CD1c-positive myeloid dendritic cell (primary cell): Measurements from ENCODE around the gene FHAD1.

ENCODE experiments used
- DNase-seq: peaks from one replicate; pipeline ENCODE4 v3.0.0-alpha.2; 2016; ENCODE audit errors: extremely low spot score

Gene FHAD1

DNA sequence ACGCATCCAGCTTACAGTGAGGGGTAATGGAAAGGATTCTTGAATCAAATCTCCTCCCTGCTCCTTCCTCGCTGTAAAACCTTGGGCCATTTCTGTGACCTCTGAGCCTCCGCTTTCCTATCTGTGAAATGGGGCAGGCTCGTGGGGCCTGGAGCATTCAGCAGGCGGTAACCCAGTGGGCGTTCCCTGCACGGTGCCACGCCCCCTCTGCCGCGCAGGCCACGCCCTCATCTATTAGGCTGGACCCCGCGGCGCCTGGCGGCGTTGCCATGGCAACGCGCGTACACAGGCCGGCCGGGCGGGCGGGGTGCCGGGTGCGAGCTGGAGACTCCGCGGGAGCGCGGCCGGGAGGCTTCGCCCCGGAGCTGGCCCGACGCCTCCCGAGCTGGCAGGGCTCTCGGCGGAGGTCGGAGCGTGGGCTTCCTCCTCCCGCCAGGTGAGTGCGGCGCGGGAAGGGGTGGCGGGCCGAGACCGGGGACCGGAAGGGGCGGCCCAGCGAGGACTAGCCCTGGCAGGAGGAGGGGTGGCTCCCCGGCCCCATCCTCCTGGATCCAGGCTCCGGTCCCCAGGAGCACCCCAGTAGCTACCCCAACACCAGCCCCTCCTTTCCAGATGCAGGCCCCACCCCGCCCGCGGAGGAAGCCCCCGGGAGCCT is at the start of gene FHAD1:
FHAD1 (plus strand) TSS at position 264 of the 655 bp plus-strand sequence. CDS start 4,562 bp downstream, outside the sequence.
- DNase-seq, result no peak

DNA sequence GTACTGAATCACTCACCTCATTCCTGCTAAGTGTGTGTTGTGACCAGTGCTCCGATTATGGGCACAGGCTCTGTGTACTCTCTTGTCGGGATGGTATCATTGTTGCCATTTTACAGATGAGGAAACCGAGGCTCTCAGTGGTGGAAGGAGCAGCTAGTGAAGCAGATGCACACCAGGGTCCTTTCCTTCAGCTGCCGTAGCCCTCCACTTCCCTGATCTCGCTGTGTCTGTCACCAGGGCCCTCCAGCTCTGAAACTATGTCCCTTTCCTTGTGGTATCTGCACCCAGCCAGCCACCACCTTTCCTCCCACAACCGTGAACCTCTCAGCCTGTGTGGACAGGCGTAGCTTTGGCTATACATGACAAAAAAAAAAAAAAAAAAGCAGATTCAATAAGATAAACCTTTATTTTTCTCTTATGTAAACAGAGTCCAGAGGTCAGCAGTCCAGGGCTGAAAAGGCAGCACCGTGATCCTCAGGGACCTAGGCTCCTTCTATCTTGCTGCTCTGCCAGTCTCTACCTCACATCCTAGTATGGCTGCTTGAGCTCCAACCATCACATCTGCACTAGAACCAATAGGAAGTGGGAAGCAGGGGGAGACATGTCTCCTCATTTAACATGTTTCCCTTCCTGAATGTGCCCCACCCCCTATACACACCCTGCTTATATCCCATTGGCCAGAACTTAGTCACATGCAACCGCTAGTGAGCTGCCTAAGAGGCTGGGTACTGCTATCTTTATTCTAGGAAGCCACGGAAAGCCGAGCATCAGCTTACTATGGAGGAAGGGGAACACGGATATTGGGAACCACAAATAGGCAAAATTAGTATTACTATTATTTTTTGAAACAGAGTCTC is 49.2 kb upstream of the FHAD1 start:
- DNase-seq, result no peak

GRCh38 chr1:15198684-15199083 is 48.3 kb upstream of the FHAD1 start:
- no peak for DNase-seq

DNA sequence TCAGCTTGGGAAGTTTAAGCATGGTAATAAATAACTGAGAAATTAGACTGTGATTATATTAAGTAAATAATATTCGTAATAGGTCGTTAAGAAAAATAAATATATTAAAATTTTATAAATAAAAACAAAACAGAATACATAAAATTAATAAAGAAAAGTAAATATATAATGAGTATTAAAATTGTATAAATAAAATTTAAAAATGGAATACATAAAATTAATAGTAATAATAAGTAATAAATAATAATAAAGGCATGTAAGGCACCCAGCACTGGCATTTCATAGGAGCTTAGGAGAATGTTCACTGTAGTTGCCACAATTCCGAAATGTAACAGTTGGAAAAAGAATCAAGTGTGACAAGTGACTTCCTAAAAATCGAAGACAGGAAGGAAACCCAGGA is 45.8 kb upstream of the FHAD1 start:
- no peak for DNase-seq

GRCh38 chr1:15201849-15202551 is 45.0 kb upstream of the FHAD1 start:
- DNase-seq, result no peak

DNA sequence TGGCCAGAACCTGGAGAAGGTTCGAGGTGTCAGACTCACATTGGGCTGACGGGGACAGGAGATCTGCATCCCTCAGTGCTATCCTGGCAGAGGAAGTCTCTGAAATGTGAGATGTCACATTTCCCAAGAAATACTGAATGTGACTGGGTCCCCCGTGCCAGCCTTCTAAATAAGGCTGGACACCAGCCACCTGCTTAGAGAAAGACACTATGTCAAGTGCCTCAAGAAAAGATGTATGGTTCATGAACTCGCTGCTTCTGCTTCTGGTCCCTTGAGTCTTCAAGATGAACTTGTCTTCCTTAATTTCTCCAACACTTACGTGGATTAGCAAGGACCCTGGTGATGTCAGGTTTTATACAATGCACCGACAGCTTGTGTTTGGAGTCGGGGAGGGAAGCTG is 42.1 kb upstream of the FHAD1 start:
- no peak for DNase-seq

DNA sequence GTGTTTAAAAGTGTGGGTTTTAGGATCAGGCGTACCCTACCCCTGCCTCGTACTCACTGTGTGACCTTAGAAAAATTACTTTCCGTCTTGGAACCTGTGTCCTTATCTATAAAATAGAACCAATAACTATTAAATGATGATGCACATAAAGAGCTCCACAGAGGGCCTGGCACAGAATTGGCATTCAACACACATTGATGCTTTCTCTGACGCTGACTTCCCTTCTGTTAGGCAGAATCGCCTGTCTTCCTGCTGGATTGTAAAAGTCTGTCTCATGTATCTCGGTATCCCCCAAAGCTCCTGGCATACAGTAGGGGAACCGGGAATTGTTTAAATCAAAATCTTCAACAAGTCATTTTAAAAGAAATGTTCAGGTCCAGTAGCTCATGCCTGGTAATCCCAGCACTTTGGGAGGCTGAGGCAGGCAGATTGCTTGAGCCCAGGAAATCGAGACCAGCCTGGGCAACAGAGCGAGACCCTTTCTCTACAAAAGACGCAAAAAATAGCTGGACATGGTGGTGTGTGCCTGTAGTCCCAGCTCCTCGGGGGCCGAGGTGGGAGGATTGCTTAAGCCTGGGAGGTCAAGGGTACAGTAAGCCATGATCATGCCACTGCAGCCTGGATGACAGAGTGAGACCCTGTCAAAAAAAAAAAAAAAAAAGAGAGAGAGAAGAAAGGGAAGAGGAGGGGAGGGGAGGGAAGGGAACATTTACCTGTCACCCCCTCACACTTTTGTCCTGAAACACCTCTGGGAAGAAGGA is 41.3 kb upstream of the FHAD1 start:
- no peak for DNase-seq

DNA sequence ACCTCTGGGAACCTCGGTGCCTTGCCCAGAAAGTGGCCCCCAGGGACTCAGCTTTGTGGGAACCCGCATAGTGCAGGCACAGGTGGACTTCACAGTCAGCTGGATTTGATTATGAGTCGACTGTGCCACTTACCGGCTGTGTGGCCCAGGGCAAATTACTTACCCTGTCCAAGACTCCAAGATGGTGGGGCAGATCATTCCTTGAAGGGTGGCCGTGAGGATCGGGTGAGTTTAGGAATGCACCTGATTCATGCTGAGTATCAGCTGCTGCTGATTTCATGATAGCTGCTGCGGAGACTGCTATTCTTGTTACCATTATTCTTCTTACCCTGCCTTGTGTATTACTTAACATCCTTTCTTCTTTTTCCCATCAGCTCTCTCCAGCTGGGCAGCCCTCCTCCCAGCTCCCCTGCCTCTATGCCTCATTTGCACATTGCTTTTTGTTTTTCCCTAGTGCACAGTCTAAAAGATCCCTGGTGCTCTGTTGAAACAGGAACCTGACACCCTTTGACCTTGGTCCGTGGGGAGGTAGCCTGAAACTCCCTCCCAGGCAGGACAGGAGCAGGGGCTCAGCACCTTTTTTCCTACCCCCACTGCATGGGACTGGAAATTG is 40.5 kb upstream of the FHAD1 start:
- no peak for DNase-seq

- no peak for DNase-seq
These were observed 39.8 kb upstream of the FHAD1 start for GRCh38 chr1:15207031-15207828.

DNA sequence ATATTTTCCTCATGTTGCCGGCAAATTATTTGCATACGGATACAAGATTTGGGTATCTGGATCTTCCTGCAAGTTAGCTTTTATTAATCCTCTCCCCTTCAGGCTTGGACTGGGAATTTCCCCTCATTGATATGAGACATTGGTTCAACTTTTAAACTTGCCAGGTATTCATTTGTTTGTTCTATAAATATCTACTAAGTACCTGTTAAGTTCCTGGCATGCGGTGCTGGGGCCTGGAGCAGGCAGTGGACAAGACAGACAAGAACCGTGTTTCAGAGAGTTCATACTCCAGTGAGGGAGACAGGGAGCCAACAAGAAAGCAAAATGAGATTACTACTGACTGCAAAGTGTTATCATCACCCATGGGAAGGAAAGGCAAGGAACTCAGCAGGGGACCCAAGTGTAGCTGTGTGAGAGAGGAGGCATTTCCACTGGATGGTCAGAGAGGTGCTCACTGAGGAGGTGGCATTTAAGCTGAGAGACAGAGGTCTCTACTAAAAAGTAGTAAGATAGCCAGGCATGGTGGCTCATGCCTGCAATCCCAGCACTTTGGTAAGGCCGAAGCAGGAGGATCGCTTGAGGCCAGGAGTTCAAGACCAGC is 39.1 kb upstream of the FHAD1 start:
- DNase-seq, result no peak

DNA sequence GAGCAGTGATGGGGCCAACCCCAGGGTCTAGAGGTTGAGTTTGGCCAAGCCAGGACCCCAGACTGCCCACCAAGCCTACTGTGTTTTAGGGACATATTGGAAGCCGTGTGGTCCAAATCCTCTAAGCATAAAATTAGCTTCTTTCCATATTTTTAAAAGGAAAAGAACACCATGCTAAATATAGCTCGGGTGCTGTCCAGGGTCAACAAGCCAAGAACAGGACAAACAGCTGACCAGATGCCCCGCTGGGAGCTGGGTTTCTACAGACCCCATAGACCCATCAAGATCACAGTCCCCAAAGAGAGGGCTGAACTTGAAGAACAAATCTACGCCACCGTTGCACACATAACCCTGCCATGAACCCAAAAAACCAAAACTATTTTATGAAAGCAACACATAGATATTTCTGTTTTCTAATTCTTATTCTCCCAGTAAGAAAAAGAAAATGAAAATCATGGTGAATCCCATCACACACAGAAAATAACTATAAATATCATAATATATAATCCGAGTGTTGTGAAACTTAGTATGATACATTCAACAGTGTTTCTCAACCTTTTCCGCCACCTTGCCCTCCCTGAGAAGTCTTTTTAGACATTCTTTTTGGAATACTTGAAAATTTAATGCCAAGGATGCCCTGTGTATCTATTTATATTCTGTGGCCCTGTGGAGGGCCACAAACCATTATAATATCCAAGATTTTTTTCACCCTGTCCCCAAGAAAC is 36.2 kb upstream of the FHAD1 start:
- no peak for DNase-seq

DNA sequence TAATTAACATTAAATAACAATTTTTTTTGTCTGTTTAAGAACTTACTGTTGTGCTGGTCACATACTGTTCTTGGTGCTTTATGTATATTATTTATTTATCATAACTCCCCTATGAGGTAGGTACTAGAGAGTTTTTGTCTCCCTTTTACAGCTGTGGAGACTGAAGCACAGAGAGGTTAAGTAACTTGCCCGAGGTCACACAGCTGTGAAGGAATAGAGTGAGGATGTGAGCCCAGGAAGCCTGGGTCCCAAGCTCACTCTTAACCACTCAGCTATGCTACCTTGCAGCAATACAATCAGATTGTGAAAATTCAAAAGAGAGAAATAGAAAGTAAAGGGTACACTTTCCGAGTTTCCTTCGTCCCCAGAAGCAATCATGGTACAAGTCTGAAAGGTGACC is 35.6 kb upstream of the FHAD1 start:
- DNase-seq, result no peak

DNA sequence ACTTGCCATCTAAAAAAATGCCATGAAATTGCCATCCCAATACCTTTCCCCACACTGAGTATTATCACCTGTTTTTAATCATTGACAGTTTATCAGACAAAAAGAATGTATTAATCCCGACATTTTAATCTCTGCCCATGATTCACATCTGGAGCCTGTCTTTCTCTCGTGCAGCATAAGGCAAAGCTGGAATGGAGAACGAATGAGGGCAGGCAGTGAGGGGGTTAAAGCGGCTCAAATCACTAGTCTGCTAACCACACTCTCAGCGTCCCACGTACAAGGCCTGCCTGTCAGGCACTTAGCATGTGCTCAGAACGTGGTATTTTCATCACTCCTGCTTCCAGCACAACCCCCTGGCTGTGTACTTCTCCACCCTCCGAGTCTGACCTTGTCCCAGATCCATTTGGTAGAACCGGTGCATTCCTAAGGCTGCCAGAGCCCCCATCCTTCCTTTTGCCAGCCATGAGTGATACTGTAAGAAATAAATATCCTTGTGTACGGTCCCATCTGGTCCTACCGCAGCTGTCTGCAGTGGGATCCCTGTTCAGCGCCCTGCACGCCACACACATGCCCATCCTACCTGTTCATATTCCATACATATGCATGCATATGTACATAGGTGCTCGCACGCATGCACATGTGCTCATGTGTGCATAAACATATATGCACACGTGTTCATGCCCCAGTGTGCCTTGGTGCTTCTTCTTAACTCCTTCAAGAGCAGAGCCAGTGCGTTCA is 34.6 kb upstream of the FHAD1 start:
- no peak for DNase-seq

GRCh38 chr1:15212954-15213291 is 34.1 kb upstream of the FHAD1 start:
- no peak for DNase-seq

- peak; percentile 79 for DNase-seq
These were observed 33.6 kb upstream of the FHAD1 start for GRCh38 chr1:15213341-15213821.

- no peak for DNase-seq
These were observed 32.5 kb upstream of the FHAD1 start for GRCh38 chr1:15214527-15214926.

GRCh38 chr1:15215116-15215515 is 31.9 kb upstream of the FHAD1 start:
- DNase-seq, result no peak

DNA sequence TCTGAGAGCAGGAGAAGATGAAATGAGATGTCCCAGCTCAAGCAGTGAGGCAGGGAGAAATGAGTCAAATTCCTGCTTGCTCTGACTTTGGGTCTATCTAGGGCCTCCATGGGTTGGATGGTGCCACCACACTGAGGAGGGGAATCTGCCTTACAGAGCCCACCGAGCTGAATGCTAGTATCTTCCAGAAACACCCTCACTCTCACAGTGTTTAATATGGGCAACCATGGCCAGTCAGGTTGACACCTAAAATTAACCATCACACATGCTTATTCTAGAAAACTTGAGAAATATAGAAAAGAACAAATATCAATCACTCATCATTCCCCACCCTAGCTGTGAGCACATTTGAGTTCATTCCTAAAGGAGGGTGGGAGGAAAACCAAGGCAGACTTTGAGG is 29.4 kb upstream of the FHAD1 start:
- no peak for DNase-seq
